Measurements from ENCODE around the gene ACYP2.
"Not testable (repeated sequence)": the region's sequence is repeated elsewhere in the genome, so short reads cannot be mapped to it uniquely, and the experiment has no call there.

Gene ACYP2

GRCh38 chr2:54227798-54228197 lies 112.4 kb downstream of the ACYP2 start:
- no peak for DNase-seq (ENCODE audit: low spot score)

- DNase-seq (ENCODE audit: low spot score): no peak
Measured at GRCh38 chr2:54228945-54229344, 113.5 kb downstream of the ACYP2 start.

- DNase-seq (ENCODE audit: low spot score): no peak
Measured at GRCh38 chr2:54233832-54234649, 118.6 kb downstream of the ACYP2 start.

GRCh38 chr2:54237428-54237827 lies 122.0 kb downstream of the ACYP2 start:
- DNase-seq (ENCODE audit: low spot score): no peak

- no peak for DNase-seq (ENCODE audit: low spot score)
Measured at GRCh38 chr2:54239427-54239826, 124.0 kb downstream of the ACYP2 start.

- no peak for DNase-seq (ENCODE audit: low spot score)
Measured at GRCh38 chr2:54240515-54241469, 125.4 kb downstream of the ACYP2 start.

- DNase-seq (ENCODE audit: low spot score): no peak
Measured at GRCh38 chr2:54247115-54247514, 131.7 kb downstream of the ACYP2 start.

- DNase-seq (ENCODE audit: low spot score): no peak
Measured at GRCh38 chr2:54249629-54250028, 134.2 kb downstream of the ACYP2 start.

- DNase-seq (ENCODE audit: low spot score): no peak
Measured at GRCh38 chr2:54254180-54254579, 138.8 kb downstream of the ACYP2 start.

GRCh38 chr2:54255230-54256090 lies 140.0 kb downstream of the ACYP2 start:
- no peak for DNase-seq (ENCODE audit: low spot score)

GRCh38 chr2:54256091-54256694 lies 140.8 kb downstream of the ACYP2 start, which contains the start of gene TSPYL6:
TSS of gene TSPYL6 (minus strand) at chr2:54256229. CDS start at chr2:54256151, 78 bp downstream.
- DNase-seq (ENCODE audit: low spot score): no peak

- DNase-seq (ENCODE audit: low spot score): no peak
Measured at GRCh38 chr2:54258166-54258565, 142.8 kb downstream of the ACYP2 start.

GRCh38 chr2:54259413-54260240 lies 144.2 kb downstream of the ACYP2 start:
- no peak for DNase-seq (ENCODE audit: low spot score)

- DNase-seq (ENCODE audit: low spot score): no peak
Measured at GRCh38 chr2:54260241-54260595, 144.8 kb downstream of the ACYP2 start.

- no peak for DNase-seq (ENCODE audit: low spot score)
Measured at GRCh38 chr2:54261537-54261936, 146.1 kb downstream of the ACYP2 start.

GRCh38 chr2:54262015-54262765 lies 146.8 kb downstream of the ACYP2 start:
- DNase-seq (ENCODE audit: low spot score): no peak

- DNase-seq (ENCODE audit: low spot score): not testable (repeated sequence)
Measured at GRCh38 chr2:54265081-54265480, 149.7 kb downstream of the ACYP2 start.

- no peak for DNase-seq (ENCODE audit: low spot score)
Measured at GRCh38 chr2:54267577-54267976, 152.2 kb downstream of the ACYP2 start.

GRCh38 chr2:54271189-54271588 lies 155.8 kb downstream of the ACYP2 start:
- DNase-seq (ENCODE audit: low spot score): no peak
